ENCODE measurements around the gene OR5M11.
"Not testable (repeated sequence)": the region's sequence is repeated elsewhere in the genome, so short reads cannot be mapped to it uniquely, and the experiment has no call there.

OR5M11 gene

DNA sequence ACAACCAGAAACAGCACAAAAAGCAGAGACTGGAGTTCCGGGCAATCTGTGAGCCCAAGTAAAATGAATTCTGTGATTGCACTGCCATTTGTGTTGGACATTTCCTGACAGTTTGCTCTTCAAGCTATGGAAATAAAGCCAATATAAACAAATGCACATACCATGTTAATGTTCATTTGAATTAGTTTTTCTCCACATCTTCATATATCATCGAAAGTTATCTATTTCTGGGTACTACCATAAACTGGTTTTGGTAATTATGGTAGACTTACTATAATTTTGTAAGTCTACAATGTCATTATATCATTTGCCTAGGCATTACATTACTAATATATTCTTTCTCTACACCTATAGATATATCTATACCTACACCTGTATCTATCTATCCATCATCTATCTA, at the start of gene OR5M11:
OR5M11 (minus strand) TSS at position 101 of the 400 bp plus-strand sequence; CDS start at position 101, 0 bp downstream.
- DNase-seq: no peak

DNA sequence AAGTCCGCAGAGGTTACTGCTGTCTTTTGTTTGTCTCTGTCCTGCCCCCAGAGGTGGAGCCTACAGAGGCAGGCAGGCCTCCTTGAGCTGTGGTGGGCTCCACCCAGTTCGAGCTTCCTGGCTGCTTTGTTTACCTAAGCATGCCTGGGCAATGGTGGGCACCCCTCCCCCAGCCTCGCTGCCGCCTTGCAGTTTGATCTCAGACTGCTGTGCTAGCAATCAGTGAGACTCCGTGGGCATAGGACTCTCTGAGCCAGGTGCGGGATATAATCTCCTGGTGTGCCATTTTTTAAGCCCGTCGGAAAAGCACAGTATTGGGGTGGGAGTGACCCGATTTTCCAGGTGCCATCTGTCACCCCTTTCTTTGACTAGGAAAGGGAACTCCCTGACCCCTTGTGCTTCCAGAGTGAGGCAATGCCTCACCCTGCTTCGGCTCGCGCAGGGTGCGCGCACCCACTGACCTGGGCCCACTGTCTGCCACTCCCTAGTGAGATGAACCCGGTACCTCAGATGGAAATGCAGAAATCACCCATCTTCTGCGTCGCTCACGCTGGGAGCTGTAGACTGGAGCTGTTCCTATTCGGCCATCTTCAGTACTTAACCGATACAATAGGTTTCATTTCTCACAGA, 49.1 kb upstream of the OR5M11 start:
- not testable (repeated sequence) for DNase-seq

DNA sequence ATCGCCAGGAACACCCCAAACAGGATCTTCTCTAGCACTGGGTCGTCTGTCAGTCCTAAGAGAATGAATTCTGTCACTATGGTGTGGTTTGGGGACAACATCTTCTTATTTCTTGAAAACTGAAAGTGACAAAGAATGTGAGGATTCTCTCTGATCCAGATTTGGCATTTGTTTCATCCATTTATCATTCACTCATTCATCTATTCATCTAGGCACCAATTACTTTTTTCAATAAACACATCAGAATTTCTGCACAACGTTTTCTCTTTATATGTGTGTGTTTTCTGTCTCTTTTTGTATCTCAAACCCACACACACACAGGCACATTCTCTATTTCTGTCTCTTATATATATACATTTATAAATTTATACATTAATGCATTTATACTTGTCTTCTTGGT, 34.6 kb upstream of the OR5M11 start, which contains the start of gene OR5M10:
OR5M10 (minus strand) TSS at position 101 of the 400 bp plus-strand sequence; CDS start at position 101, 0 bp downstream.
- DNase-seq: no peak

DNA sequence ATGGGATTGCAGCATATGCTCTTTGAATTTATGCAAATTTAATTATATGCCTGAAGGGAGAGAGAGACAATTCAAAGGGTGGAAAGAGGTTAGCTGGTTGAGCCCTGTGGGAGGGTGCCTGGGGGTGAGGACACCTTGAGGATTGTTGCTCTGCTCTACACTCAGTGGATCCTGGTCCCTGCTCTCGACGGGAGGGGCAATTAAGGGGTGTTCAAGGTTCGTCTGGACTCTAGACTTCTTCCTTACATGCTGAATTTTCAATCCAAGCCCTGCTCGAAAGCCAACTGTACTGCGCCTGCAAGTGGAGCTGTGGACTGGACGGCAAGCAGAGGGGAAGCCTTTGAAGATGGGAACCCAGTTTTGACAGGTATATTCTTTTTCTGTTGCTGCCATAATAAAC, 15.5 kb upstream of the OR5M11 start:
- no peak for DNase-seq

DNA sequence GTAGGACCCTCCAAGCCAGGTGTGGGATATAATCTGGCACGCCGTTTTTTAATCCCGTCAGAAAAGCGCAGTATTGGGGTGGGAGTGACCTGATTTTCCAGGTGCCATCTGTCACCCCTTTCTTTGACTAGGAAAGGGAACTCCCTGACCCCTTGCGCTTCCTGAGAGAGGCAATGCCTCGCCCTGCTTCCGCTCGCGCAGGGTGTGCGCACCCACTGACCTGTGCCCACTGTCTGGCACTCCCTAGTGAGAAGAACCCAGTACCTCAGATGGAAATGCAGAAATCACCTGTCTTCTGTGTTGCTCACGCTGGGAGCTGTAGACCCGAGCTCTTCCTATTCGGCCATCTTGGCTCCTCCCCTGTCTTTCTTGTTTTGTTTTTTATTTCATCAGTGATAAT, 11.6 kb upstream of the OR5M11 start:
- not testable (repeated sequence) for DNase-seq

DNA sequence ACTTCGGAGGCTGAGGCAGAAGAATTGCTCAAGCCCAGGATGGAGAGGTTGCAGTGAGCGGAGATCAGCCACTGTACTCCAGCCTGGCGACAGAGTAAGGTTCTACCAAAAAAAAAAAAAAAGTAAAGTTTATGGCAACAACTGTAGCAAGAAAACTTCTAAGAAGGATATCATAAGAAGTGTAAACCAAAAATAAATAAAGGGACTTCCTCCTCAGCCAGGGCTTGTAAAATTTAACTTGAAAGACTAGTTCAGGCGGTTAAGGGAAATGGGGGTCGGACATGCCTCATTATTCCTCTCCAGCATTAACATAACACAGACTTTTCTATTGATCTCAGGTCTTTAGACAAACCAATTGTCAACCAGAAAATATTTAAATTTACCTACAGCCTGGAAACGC, 2.5 kb upstream of the OR5M11 start:
- no peak for DNase-seq

DNA sequence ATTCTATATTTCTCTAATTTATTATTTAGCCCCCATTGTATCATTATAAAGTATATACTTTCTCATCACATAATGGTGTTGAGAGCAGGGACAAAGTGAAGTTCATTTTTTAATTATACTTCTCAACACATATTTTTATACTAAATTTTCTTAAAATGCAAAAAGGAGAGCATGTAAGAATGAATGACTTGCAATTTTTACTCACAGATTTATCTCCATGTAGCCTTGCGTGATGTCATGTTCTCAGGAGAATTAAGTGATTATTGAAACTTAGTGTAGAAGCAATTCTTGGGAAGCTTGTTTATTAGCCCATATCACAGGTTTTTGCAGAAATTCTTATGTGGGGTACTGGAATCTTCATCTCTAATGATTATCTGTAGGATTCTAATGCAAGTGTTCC, 682 bp upstream of the OR5M11 start:
- DNase-seq: no peak

DNA sequence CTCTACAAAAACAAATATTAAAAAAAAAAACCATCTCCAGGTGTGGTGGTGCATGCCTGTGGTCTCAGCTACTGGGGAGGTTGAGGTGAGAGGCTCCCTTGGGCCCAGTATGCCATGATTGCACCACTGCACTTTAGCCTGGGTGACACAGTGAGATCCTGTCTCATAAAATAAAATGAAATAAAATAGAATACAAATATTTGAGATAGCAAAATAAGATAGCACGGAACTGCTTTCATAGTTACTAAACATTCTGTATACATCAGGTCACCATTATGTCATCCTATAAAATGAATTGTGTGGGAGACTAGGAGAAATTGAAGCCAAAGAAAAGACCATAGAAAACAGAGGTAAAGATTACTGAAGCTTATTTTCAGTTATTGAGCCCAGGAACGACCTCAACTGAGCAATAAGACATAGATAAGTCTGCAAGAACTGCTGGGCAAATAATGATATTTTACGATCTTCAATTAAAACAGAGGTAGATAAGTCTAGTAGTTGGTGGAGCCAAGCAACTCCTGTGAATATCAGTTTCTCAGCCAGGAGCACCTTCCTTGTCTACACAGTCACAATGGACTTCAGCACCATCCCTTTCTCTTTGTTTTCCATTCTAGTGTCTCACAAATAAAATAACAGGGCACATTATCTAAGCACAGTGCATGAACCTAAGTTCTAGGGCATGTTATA, 9.9 kb downstream of the OR5M11 start:
- DNase-seq: no peak

DNA sequence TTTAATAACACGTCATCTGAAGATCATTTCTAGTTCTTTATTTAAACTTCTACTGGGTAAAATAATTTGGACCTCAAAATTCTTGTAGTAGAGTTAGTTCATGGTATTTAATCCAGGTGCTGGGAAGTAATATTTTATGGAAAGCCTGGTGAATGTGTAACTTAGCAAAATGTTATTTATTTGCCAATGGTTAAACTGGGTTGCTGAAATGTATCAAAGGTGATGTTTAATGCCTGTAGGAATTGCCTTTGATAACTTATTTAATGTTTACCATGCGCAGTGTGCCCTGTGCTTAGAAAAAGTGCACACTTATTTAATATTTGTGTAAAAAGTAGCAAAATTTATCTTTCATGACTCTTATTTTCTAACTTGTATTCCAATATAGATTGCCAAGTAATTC, 11.2 kb downstream of the OR5M11 start:
- DNase-seq: no peak

DNA sequence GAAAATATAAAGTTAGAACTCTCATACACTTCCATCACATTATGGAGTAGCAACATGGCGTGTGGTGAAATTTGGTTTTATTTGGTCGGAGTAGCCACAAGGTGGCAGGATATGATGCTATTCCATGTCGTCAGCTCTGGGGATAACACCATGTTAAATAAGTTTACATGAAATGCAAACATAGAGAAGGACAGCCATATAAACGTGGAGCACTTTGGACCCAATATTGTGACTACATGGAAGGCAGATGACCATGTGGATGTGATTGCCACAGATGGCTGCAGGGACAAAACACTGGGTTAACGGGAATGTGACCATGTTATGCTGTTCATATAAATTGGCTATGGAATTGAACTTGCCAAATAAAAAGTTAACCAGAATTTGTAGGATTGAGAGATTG, 21.0 kb downstream of the OR5M11 start:
- DNase-seq: no peak

DNA sequence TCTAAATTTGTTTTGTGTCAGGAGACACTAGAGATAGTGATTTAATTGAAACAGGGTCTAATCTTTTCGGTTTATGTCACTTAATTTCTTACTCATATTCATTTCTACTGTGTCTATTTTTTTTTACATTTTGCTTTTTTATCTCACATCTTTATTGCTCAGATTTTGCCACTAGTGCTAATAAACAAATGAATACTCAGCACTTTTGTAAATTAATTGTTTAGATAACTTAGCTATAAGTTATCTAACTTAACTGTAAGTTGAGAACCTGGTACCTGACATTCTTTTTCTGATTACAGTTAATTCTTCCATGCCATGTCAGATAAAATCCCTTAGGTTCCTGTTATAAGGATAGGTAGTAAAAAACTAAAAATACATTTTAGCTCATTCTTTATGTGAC, 29.8 kb downstream of the OR5M11 start:
- no peak for DNase-seq

DNA sequence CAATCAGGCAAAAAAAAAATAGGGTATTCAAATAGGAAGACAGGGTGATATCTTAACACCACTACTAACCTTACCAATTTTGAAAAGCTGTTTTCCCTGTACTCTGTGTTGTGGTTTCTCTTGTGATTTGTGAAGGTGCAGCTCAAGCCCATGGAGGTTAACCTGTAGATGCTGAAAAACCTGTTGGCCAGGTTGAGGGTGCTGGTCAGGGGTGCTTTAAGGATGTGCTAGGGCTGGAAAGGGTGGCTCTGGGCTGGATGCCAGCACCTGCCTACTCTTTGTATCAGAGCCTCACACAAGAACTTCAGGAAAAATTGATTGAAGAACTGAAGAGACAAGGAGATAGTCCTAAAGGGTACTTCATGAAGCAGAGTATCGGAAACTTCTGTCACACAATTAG, 33.6 kb downstream of the OR5M11 start:
- no peak for DNase-seq

DNA sequence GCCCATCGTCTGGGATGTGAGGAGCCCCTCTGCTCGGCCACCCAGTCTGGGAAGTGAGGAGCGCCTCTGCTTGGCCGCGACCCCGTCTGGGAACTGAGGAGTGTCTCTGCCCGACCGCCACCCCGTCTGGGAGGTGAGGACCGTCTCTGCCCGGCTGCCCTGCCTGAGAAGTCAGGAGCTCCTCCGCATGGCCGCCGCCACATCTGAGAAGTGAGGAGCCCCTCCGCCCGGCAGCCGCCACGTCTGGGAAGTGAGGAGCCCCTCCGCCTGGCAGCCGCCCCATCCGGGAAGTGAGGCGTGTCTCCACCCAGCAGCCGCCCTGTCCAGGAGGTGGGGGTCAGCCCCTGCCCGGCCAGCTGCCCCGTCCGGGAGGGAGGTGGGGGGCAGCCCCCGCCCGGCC, 46.0 kb downstream of the OR5M11 start:
- no peak for DNase-seq

DNA sequence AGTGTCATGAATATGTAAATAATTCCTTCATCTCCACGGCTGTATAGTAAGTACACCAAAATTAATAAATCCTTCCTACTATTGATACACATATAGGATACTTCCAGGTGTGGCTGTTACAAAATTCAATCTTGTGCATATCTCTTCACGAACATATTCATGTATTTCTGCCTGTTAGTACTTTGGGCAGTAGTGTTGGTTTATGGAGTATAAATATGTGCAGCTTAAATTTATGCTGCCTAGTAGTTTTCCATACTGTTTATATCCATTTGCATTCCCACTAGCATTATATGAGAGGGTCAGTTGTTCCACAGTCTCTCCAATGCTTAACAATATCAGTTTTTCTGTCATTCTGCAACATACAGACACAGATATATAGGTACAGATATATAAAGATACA, 47.9 kb downstream of the OR5M11 start:
- DNase-seq: no peak

Data from activated T-cell treated with anti-CD3 and anti-CD28 coated beads, Interleukin-2, amount 50 U/mL, for 48 hours (primary cell).